Heart left ventricle (tissue), 16 donors: ENCODE measurements around the gene EBP. TPM values are rescaled to one million over a fixed set of nuclear protein-coding genes. Genes with fewer than 3 reads are reported as not detected.

Source experiments
- ATAC-seq, 4 donors: fragments of 200-7000 bp; cut with Tn5 transposase; one replicate each; pipeline ENCODE4 v1.9.1; 2020 to 2022; ENCODE audit warnings: moderate library complexity in 4 of 4, mild to moderate bottlenecking in 3 of 4, moderate number of reproducible peaks in 1 of 4
- DNase-seq, 5 donors: peaks; one replicate each; pipeline ENCODE4 v3.0.0-alpha.2; 2020
- H3K27ac ChIP-seq, 12 donors: fragments of 200-600 bp; sonication (generic) in 4 of 12; one replicate each; pipeline versions ENCODE4 v1.5.0 to v1.8.0; 2016 to 2022; ENCODE audit warnings: mild to moderate bottlenecking in 2 of 12
- H3K27me3 ChIP-seq, 9 donors: fragments of 200-600 bp; sonication (generic) in 2 of 9; one replicate each; pipeline versions ENCODE4 v1.5.1 to v1.8.0; 2016 to 2022; ENCODE audit warnings: mild to moderate bottlenecking in 3 of 9
- H3K36me3 ChIP-seq, 9 donors: fragments of 200-600 bp; sonication (generic) in 2 of 9; one replicate each; pipeline versions ENCODE4 v1.5.0 to v1.8.0; 2018 to 2022; ENCODE audit warnings: mild to moderate bottlenecking in 2 of 9
- H3K4me1 ChIP-seq, 12 donors: fragments of 200-600 bp; sonication (generic) in 4 of 12; one replicate each; pipeline versions ENCODE4 v1.5.0 to v1.8.0; 2016 to 2022; ENCODE audit warnings: mild to moderate bottlenecking in 3 of 12
- H3K4me3 ChIP-seq, 12 donors: fragments of 200-600 bp; sonication (generic) in 4 of 12; one replicate each; pipeline versions ENCODE4 v1.5.0 to v1.8.0; 2017 to 2022; ENCODE audit warnings: mild to moderate bottlenecking in 9 of 12, moderate library complexity in 4 of 12
- H3K9me3 ChIP-seq, 12 donors: fragments of 200-600 bp; sonication (generic) in 4 of 12; one replicate each; pipeline versions ENCODE4 v1.5.0 to v1.8.0; 2016 to 2022; ENCODE audit warnings: mild to moderate bottlenecking in 1 of 12
- POLR2A ChIP-seq, 2 donors: fragments of 450-650 bp; IDR thresholded peaks; one replicate each; pipeline ENCODE4 v1.6.1; 2017; ENCODE audit warnings: antibody characterized with exemption in 2 of 2, mild to moderate bottlenecking in 2 of 2, moderate library complexity in 2 of 2
- WGBS, 4 donors: extraction: QIAGEN DNeasy Blood & Tissue Kit in 2 of 4; methylation state at CpG; one replicate each; pipeline versions ENCODE4 v1.1.5 to v1.1.7; 2013 to 2018; 5-methylcytosine and 5-hydroxymethylcytosine counted together
- intact Hi-C, 10 donors: fragments of 100-400 bp; cut with DNase I; formaldehyde crosslinking; loops; one replicate each; pipeline versions ENCODE4 v1.11.1 to v1.14.2; 2022
- long read RNA-seq, 3 donors: library from polyadenylated mRNA; unstranded; transcript quantifications; one replicate each; pipeline ENCODE4 v2.0.0, GENCODE V29; 2020 to 2021
- polyA plus RNA-seq, 2 donors: library from polyadenylated mRNA; stranded (reverse); fragments of 200-250 nt; gene quantifications; one replicate each; pipeline ENCODE4 v1.2.3, GENCODE V29; 2013
- total RNA-seq, 9 donors: library from RNA; depleted of rRNA in 2 of 9; stranded (reverse); fragments of >200 nt in 2 of 9; fragmentation: NEBNext Ultra II Directional in 3 of 9; extraction: Animal tissue kit (Norgen Biotek cat#: 25700) in 3 of 9; gene quantifications; one replicate each; pipeline versions ENCODE4 v1.1.0 to v1.2.4, GENCODE V29; 2016 to 2023
- TF ChIP-seq, protein P1 (sequence below), 12 donors: fragments of 200-600 bp; sonication (generic) in 4 of 12; IDR thresholded peaks; one replicate each; pipeline versions ENCODE4 v1.5.0 to v1.8.0; 2018 to 2022; ENCODE audit warnings: antibody characterized with exemption in 12 of 12, mild to moderate bottlenecking in 5 of 12
- donor health status: ischemic (EF 13 %, LVEDD 7.1; RV severe dilation, severe dysfunction).
- donor health status: healthy with polysubstance abuse.
- donor health status: DM: no; HTN: yes; CAD: no.
- donor health status: DM: no; HTN: no; CAD: no.
- donor health status: ischemic (EF 25% LVEDD 6.9; RV normal size, moderate dysfunction).
- donor health status: ischemic (EF 25% LVEDD 5.7; RV mildly dilated, moderate dysfunction).
- donor health status: healthy.
- donor health status: DM: yes; HTN: yes; CAD: no.
- donor health status: ischemic (EF 35%, LVEDD 5.7; RV mildly dilated, moderate dysfunction).
- donor health status: nonischemic (EF 11% LVEDD 7.7; RV severe dilation, severe dysfunction).
- donor health status: DM: yes; HTN: yes; CAD: no.
- donor health status: PGD.
- donor health status: ischemic (EF 29% LVEDD 5.4; RV normal size, mild dysfunction).
- donor health status: nonischemic (EF 23%, LVEDD 6.1; RV moderate dilation, normal function).

Gene EBP
- total RNA-seq (10 to 100 TPM; 37.1 to 72.5 (median 55.3) TPM), polyA plus RNA-seq (100 to 1,000 TPM in 1 of 2 donors, 10 to 100 TPM in 1; 93.8 to 118 TPM)
- long read RNA-seq, donor 1, transcript EBP-201 (5 exons, 904 nt) = minor isoform, 6 of 34 reads
- long read RNA-seq, donor 1, transcript EBP-205 (5 exons, 1,775 nt) = major isoform, 25 of 34 reads
- long read RNA-seq, donor 1, partial matches to known transcripts = 1 of 34 reads
- long read RNA-seq, donor 1, other reads (novel, unspliced or antisense) = 1 of 34 reads
- long read RNA-seq, donor 2, transcript EBP-205 (5 exons, 1,775 nt) = major isoform, 71 of 85 reads
- long read RNA-seq, donor 2, partial matches to known transcripts = 3 of 85 reads
- long read RNA-seq, donor 2, other reads (novel, unspliced or antisense) = 5 of 85 reads
- long read RNA-seq, donor 3, transcript EBP-205 (5 exons, 1,775 nt) = major isoform, 16 of 22 reads
- long read RNA-seq, donor 3, partial matches to known transcripts = 1 of 22 reads
- long read RNA-seq, donor 3, other reads (novel, unspliced or antisense) = 3 of 22 reads

DNA sequence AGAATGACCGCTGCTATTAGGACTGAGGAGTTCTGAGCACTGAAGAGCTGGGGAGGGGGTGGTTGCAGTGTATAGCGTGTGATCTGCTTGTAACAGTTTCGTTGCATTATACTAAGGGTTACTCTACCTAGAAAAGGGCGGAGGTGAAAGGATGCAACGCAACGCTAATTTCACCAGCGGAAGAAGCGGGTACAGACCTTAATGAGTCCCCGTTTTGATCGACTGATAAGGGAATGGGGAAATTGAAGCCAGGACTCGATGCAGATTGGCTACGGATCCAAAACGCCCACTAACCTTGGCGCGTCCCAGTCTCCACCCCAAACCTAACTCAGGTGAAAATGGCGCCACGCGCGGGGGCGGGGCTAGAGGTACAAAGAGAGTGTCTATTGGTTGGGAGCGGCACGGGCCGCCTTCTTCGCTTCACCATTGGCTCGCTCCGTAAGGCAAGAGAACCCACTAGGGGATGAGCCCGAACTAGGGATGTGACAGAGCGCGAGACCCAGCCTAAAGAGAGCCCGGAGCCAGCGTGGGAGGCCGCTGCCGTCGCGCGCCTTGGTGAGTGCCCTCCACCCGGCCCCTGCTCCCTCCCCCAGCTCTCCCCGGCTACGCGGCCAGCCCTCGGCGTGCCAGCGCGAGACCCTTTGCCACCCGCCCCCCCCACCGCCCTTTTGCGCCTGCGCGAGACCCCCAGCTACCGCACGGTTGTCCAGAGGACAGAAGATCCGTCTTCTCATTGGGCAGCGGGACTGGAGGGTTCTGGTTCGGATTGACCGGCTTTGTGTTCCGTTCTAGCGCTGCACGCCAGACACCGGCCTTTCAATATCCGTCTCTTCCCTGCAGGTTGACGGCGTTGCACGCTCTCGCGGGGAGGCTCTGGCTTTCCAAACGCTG, at the start of gene EBP:
TSS of gene EBP (plus strand) at position 456 of the 891 bp plus-strand sequence. CDS start 1,964 bp downstream, outside the sequence.
- ATAC-seq = peak; percentile 94 to 99 (median 98)
- intact Hi-C loops = no loop called here

DNA sequence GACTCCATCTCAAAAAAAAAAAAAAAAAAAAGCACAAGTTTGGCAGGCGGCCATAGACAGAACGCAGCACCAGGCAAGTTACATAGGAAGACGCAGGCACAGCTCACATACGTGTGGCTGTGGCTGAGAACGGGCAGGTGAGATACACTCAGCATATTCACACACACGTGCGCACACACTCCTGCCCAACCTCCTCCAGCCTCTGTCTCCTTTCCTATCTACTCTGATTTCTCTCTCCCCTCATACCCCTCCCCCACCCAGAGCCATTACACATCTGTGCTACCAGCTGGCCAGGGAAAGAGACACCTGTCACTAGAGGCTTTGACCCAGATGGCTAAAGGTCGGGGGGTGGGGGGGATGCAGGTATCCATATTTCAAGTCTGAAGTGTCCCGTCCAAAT, 49.4 kb upstream of the EBP start:
- WGBS, 4 donors = 71 to 84% (median 77%) methylated on average over 9 of the region's 9 CpGs
- peaks cover 0 to 8% (median 0%) of the 10 kb centered on the region in 9 donors for H3K27me3 ChIP-seq
- H3K4me1 ChIP-seq = peaks cover 0 to 8% (median 0%) of the 10 kb centered on the region in 12 donors
- no peaks in the 10 kb centered on the region for H3K36me3 ChIP-seq
- TF ChIP-seq, protein P1, sequence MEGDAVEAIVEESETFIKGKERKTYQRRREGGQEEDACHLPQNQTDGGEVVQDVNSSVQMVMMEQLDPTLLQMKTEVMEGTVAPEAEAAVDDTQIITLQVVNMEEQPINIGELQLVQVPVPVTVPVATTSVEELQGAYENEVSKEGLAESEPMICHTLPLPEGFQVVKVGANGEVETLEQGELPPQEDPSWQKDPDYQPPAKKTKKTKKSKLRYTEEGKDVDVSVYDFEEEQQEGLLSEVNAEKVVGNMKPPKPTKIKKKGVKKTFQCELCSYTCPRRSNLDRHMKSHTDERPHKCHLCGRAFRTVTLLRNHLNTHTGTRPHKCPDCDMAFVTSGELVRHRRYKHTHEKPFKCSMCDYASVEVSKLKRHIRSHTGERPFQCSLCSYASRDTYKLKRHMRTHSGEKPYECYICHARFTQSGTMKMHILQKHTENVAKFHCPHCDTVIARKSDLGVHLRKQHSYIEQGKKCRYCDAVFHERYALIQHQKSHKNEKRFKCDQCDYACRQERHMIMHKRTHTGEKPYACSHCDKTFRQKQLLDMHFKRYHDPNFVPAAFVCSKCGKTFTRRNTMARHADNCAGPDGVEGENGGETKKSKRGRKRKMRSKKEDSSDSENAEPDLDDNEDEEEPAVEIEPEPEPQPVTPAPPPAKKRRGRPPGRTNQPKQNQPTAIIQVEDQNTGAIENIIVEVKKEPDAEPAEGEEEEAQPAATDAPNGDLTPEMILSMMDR (IDR thresholded peaks at IDR 0.05) = no peak
- TF ChIP-seq POLR2A (IDR thresholded peaks at IDR 0.05) = no peak
- H3K9me3 ChIP-seq = no peaks in the 10 kb centered on the region
- ATAC-seq (no peak), DNase-seq (no peak)
- intact Hi-C loops = loop anchor here in 1 of 10 donors (10.0 kb wide), 1 partner anchor 397 kb away; the partner anchor contains the start of gene ZNF630
- H3K27ac ChIP-seq = no peak overlapping the region
- no peak overlapping the region for H3K4me3 ChIP-seq

More for the DNA sequence above, at the start of gene EBP:
- Histone ChIP-seq H3K4me3 (peak within 1 kb of the TSS; percentile 26 to 79 (median 62)), H3K9me3 (no peaks in the 10 kb centered on the region), H3K27ac (peak within 1 kb of the TSS in 11 of 12 donors; percentile 33 to 83 (median 72)), H3K27me3 (peaks cover 0 to 4% (median 0%) of the 10 kb centered on the region in 9 donors), H3K4me1 (peaks cover 0 to 8% (median 1%) of the 10 kb centered on the region in 12 donors), H3K36me3 (peaks cover 0 to 10% (median 0%) of the 10 kb centered on the region in 9 donors)
- peak; percentile 84 to 93 (median 87) for DNase-seq
- TF ChIP-seq, protein P1 (IDR thresholded peaks at IDR 0.05) = no peak
- TF ChIP-seq POLR2A (IDR thresholded peaks at IDR 0.05) = peak in 1 of 2 donors; percentile 49
- 1 to 42% (median 19%) methylated on average over 46 to 64 of the region's 66 CpGs for WGBS, 4 donors

DNA sequence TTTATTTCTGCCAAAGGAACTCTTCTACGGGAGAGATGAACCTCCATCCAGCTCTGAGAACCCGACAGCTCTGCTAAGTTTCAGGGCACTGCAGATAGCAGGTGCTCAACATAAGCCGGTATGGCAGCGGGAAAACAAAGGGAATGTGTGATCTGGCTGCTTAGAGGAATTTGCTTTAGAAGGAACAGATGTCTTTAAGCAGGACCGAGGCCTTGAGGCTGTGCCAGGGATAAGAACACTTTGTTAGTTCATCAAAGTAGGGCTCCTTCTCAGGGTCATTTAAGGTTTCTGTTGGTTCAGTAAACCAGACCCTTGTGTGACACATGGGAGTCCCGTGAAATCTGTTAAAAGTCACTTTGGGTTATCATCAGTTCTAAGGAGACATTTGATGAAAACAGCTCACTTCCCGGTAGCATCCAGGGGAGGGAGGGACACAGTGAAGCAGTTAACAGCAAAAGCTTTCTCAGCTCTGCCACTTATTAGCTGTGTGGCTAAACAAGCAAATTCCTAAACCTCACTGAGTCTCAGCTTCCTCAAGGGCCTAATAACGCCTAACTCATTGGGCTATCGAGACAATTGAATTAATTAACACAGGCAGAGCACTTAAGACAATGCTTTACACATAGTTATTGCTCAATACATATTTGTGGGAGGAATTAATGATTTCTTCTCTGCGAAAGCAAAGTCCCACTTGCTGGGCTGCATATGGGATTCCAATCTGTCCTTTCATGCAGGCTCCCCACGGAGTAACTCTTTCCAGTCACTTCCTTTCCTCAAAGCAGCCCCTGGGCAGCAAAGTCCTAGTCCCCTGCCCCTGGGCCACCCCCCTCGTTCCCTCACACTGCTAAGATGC, 48.5 kb upstream of the EBP start:
- Histone ChIP-seq H3K4me1 (peaks cover 0 to 8% (median 0%) of the 10 kb centered on the region in 12 donors), H3K4me3 (no peak overlapping the region), H3K27me3 (peaks cover 0 to 8% (median 0%) of the 10 kb centered on the region in 9 donors), H3K36me3 (no peaks in the 10 kb centered on the region), H3K9me3 (no peaks in the 10 kb centered on the region), H3K27ac (no peak overlapping the region)
- 43 to 67% (median 52%) methylated on average over 12 of the region's 12 CpGs for WGBS, 4 donors
- TF ChIP-seq, protein P1 (IDR thresholded peaks at IDR 0.05) = no peak
- no peak for TF ChIP-seq POLR2A (IDR thresholded peaks at IDR 0.05)
- intact Hi-C loops = loop anchor here in 1 of 10 donors (10.0 kb wide), 1 partner anchor 398 kb away; the partner anchor contains the start of gene ZNF630
- ATAC-seq (no peak), DNase-seq (no peak)
